H1 (cell line): ENCODE results near the gene RALGAPA2. TPM values are rescaled to one million over a fixed set of nuclear protein-coding genes. Genes with fewer than 3 reads are reported as not detected.

Experiments used
- CTCF ChIA-PET: fragments of 300-600 bp; sonication (Branson Sonifier 250); formaldehyde crosslinking; loops from one replicate; lab custom pipeline; 2021; ENCODE audit not compliant: partially characterized antibody; lab: Charles Lee
- POLR2A ChIA-PET: fragments of 300-600 bp; sonication (Branson Sonifier 250); formaldehyde crosslinking; loops from one replicate; lab custom pipeline; 2021; ENCODE audit warnings: inconsistent platforms; ENCODE audit not compliant: partially characterized antibody; lab: Charles Lee
- DNase-seq, 2 experiments: peaks; one replicate each; pipeline versions ENCODE4 v3.0.0 to v3.0.0-alpha.2; 2010 to 2022; ENCODE audit warnings: low spot score in 2 of 2, low read depth in 1 of 2, mixed read lengths in 1 of 2
- FAIRE-seq: peaks from 2 replicates; lab custom pipeline; 2011; peaks lifted over from hg19 to GRCh38; lab: Jason Lieb, UNC
- H2AFZ ChIP-seq: 2 replicates; pipeline ENCODE4 v1.8.1; 2012; ENCODE audit warnings: low read length, inconsistent platforms
- H2AK5ac ChIP-seq: 2 replicates; pipeline ENCODE4 v1.6.1; 2013; ENCODE audit warnings: low read depth, low read length
- H2BK120ac ChIP-seq: replicated peaks from 2 replicates; pipeline ENCODE3; 2013; ENCODE audit warnings: low read depth, low read length, inconsistent platforms
- H2BK12ac ChIP-seq: 2 replicates; pipeline ENCODE4 v1.6.1; 2013; ENCODE audit warnings: low read depth, low read length
- H2BK15ac ChIP-seq: 2 replicates; pipeline ENCODE4 v1.6.1; 2013; ENCODE audit warnings: low read length
- H2BK20ac ChIP-seq: 2 replicates; pipeline ENCODE4 v1.6.1; 2013; ENCODE audit warnings: low read length
- H2BK5ac ChIP-seq: 2 replicates; pipeline ENCODE4 v1.6.1; 2013; ENCODE audit warnings: low read depth, low read length
- H3K14ac ChIP-seq: 2 replicates; pipeline ENCODE4 v1.6.1; 2013; ENCODE audit warnings: inconsistent platforms; ENCODE audit not compliant: insufficient read length
- H3K18ac ChIP-seq: 2 replicates; pipeline ENCODE4 v1.6.1; 2013; ENCODE audit warnings: low read length; ENCODE audit errors: extremely low read depth
- H3K23ac ChIP-seq: 2 replicates; pipeline ENCODE4 v1.6.1; 2013; ENCODE audit warnings: inconsistent platforms; ENCODE audit not compliant: insufficient read length
- H3K23me2 ChIP-seq: 2 replicates; pipeline ENCODE4 v1.6.1; 2013; ENCODE audit warnings: low read depth, low read length
- H3K27ac ChIP-seq: 2 replicates; pipeline ENCODE4 v1.6.1; 2011; ENCODE audit warnings: low read depth, low read length, inconsistent platforms
- H3K27me3 ChIP-seq, 4 experiments: replicated peaks in 1 of 4; 1 replicate in 1 of 4; 2 replicates in 3 of 4; pipeline versions ENCODE4 v1.6.1 to v1.8.1; 2011 to 2013; ENCODE audit warnings: low read length in 3 of 4, mild to moderate bottlenecking in 3 of 4, inconsistent platforms in 2 of 4, mixed read lengths in 2 of 4, moderate library complexity in 1 of 4; ENCODE audit not compliant: control insufficient read depth in 3 of 4, insufficient read depth in 3 of 4; ENCODE audit errors: extremely low read depth in 1 of 4
- H3K36me3 ChIP-seq, 4 experiments: 2 replicates each; pipeline versions ENCODE4 v1.6.1 to v1.8.1; 2011 to 2013; ENCODE audit warnings: mild to moderate bottlenecking in 4 of 4, low read length in 3 of 4, moderate library complexity in 2 of 4, control low read depth in 1 of 4, inconsistent platforms in 1 of 4; ENCODE audit not compliant: insufficient read depth in 4 of 4, control insufficient read depth in 2 of 4
- H3K4ac ChIP-seq: replicated peaks from 2 replicates; pipeline ENCODE3; 2013; ENCODE audit warnings: low read length, low read depth, mixed read lengths, inconsistent platforms; ENCODE audit not compliant: insufficient read length
- H3K4me1 ChIP-seq, 4 experiments: replicated peaks in 1 of 4; 1 replicate in 1 of 4; 2 replicates in 3 of 4; pipeline versions ENCODE4 v1.6.1 to v1.8.1; 2011 to 2013; ENCODE audit warnings: low read length in 3 of 4, inconsistent platforms in 2 of 4, mixed read lengths in 1 of 4; ENCODE audit not compliant: insufficient read depth in 4 of 4, control insufficient read depth in 3 of 4
- H3K4me2 ChIP-seq, 2 experiments: 2 replicates each; pipeline versions ENCODE4 v1.6.1 to v1.8.1; 2011 to 2013; ENCODE audit warnings: low read depth in 2 of 2, low read length in 2 of 2, control low read depth in 1 of 2, inconsistent platforms in 1 of 2, mild to moderate bottlenecking in 1 of 2; ENCODE audit not compliant: insufficient read depth in 1 of 2
- H3K4me3 ChIP-seq, 4 experiments: fragments of 200-600, 300-600 bp in 1 of 4; sonication (generic), shearing (Covaris generic), sonication (Bioruptor Twin) in 1 of 4; 2 replicates each; pipeline versions ENCODE4 v1.5.1 to v1.8.1; 2011 to 2016; ENCODE audit warnings: low read length in 4 of 4, low read depth in 3 of 4, control low read depth in 2 of 4, inconsistent platforms in 2 of 4, mild to moderate bottlenecking in 2 of 4, mixed read lengths in 1 of 4, moderate library complexity in 1 of 4; ENCODE audit not compliant: insufficient read depth in 2 of 4; ENCODE audit errors: extremely low read depth in 1 of 4
- H3K56ac ChIP-seq: replicated peaks from 2 replicates; pipeline ENCODE3; 2013; ENCODE audit warnings: low read depth, mild to moderate bottlenecking, mixed read lengths, low read length, inconsistent platforms; ENCODE audit not compliant: insufficient read length
- H3K79me1 ChIP-seq: 2 replicates; pipeline ENCODE4 v1.6.1; 2013; ENCODE audit warnings: low read depth, low read length, control low read depth
- H3K79me2 ChIP-seq, 2 experiments: 2 replicates each; pipeline versions ENCODE4 v1.6.1 to v1.8.1; 2012 to 2013; ENCODE audit warnings: low read length in 2 of 2, mild to moderate bottlenecking in 2 of 2, inconsistent platforms in 1 of 2; ENCODE audit not compliant: insufficient read depth in 2 of 2, control insufficient read depth in 1 of 2
- H3K9ac ChIP-seq, 4 experiments: replicated peaks in 1 of 4; 1 replicate in 1 of 4; 2 replicates in 3 of 4; pipeline versions ENCODE4 v1.6.1 to v1.8.1; 2011 to 2013; ENCODE audit warnings: low read depth in 3 of 4, low read length in 3 of 4, control low read depth in 2 of 4, mild to moderate bottlenecking in 2 of 4, moderate library complexity in 2 of 4, inconsistent platforms in 1 of 4; ENCODE audit errors: extremely low read depth in 1 of 4
- H3K9me3 ChIP-seq, 2 experiments: 2 replicates each; pipeline versions ENCODE4 v1.6.1 to v1.8.1; 2012 to 2013; ENCODE audit warnings: mild to moderate bottlenecking in 2 of 2, moderate library complexity in 2 of 2, control low read depth in 1 of 2, inconsistent platforms in 1 of 2, low read depth in 1 of 2, low read length in 1 of 2, mixed read lengths in 1 of 2; ENCODE audit not compliant: insufficient read depth in 2 of 2
- H4K20me1 ChIP-seq, 2 experiments: replicated peaks in 1 of 2; 2 replicates each; pipeline versions ENCODE3 to v1.8.1; 2011 to 2013; ENCODE audit warnings: inconsistent platforms in 2 of 2, low read length in 2 of 2, mild to moderate bottlenecking in 1 of 2; ENCODE audit not compliant: insufficient read depth in 2 of 2, control insufficient read depth in 1 of 2
- H4K5ac ChIP-seq: 2 replicates; pipeline ENCODE4 v1.6.1; 2013; ENCODE audit warnings: low read length, low read depth, mixed read lengths, inconsistent platforms; ENCODE audit not compliant: insufficient read length
- H4K8ac ChIP-seq: 2 replicates; pipeline ENCODE4 v1.8.0; 2013; ENCODE audit warnings: mild to moderate bottlenecking, moderate library complexity, low read length, inconsistent platforms; ENCODE audit not compliant: insufficient read depth; ENCODE audit errors: extremely low read depth
- H4K91ac ChIP-seq: replicated peaks from 2 replicates; pipeline ENCODE3; 2013; ENCODE audit warnings: low read length, mixed read lengths, inconsistent platforms; ENCODE audit not compliant: insufficient read length
- BACH1 ChIP-seq: IDR thresholded peaks from 2 replicates; pipeline ENCODE4 v1.6.1; 2012; ENCODE audit warnings: low read length, improper control_type of control experiment
- SIRT6 ChIP-seq: IDR thresholded peaks from one replicate; pipeline ENCODE4 v1.7.1; 2012; ENCODE audit warnings: low read length, inconsistent platforms
- WGBS, 2 experiments: shearing (Covaris generic) in 1 of 2; methylation state at CpG; one replicate each; pipeline versions ENCODE4 v1.1.6 to v1.1.7; 2013 to 2015; ENCODE audit warnings: low lambda C conversion rate in 2 of 2, mixed read lengths in 2 of 2, inconsistent platforms in 1 of 2, low coverage in 1 of 2, missing lambda C conversion rate in 1 of 2; ENCODE audit not compliant: insufficient replicate concordance in 2 of 2, insufficient coverage in 1 of 2, insufficient read length in 1 of 2; ENCODE audit errors: extremely low coverage in 1 of 2, missing lambda C conversion rate in 1 of 2; 5-methylcytosine and 5-hydroxymethylcytosine counted together
- polyA plus RNA-seq, 7 experiments: library from polyadenylated mRNA; depleted of rRNA in 3 of 7; stranded (reverse) in 5 of 7; unstranded in 2 of 7; fragments of >200 nt in 5 of 7; fragments of 200-250 nt in 2 of 7; gene quantifications; 1 replicate in 5 of 7; 2 replicates in 1 of 7; 4 replicates in 1 of 7; pipeline versions ENCODE4 v1.2.1 to v1.2.3, GENCODE V29; 2011 to 2013; ENCODE audit warnings: missing spikeins in 2 of 7, mixed read lengths in 2 of 7
- total RNA-seq: library from RNA; stranded (reverse); fragmentation: NEBNext Ultra II Directional; extraction: Animal tissue kit (Norgen Biotek cat#: 25700); gene quantifications from 2 replicates; pipeline ENCODE4 v1.2.1, GENCODE V29; 2021

RALGAPA2 gene
- total and polyA plus RNA-seq, 2 of the 8 experiments (the other 6 are each of a cell fraction or from before 2014, with no cell fraction given): 5.1 to 25.5 TPM

DNA sequence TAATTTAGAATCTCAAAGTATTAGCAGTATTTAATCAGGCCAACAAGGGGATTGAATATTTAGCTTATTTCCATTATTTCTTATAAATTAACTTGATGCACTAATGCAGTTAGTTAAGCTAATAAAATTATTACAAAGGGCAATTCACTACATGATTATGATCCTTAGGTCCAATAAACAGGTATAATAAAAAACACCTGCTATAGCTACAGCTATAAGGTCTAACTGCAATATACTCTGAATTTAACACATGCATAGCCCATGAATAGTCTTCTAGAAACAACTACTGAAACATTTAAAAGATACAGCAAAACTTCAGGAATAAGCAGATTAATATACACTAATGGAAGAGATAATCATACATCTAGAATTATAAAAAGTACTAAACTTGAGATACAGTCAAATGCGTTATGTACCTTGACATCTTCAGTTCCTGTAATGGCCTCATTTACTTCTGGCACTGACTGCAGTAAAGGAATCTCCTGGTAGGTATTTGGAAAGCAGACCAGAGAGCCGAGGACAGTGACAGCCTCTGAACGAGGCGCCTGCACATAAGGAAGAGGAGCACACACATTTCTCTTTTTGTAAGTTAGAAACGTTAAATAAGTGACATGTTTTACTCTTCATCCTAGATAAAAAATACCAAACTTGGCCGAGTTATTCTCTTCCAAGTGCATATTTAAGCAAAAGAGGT, 176.1 kb downstream of the RALGAPA2 start:
- CTCF ChIA-PET: interaction anchor here (0.7 to 1.4 kb wide), 4 partner anchors 22 to 251 kb away, joined by 3 to 4 read pairs (median 4); no protein-coding TSS in a partner anchor
- H3K27me3 ChIP-seq: no peaks in the 10 kb centered on the region

More for the DNA sequence above, 176.1 kb downstream of the RALGAPA2 start:
- H2BK5ac ChIP-seq: no peak overlapping the region
- no peak overlapping the region for H3K4me3 ChIP-seq
- H3K18ac ChIP-seq: no peak overlapping the region
- no peak overlapping the region for H3K14ac ChIP-seq
- no peak overlapping the region for H2BK20ac ChIP-seq
- no peaks in the 10 kb centered on the region for H3K36me3 ChIP-seq
- H4K8ac ChIP-seq: no peak overlapping the region
- 91% methylated on average over 6 of the region's 6 CpGs; no CpG with 5 or more reads in 1 of the 2 experiments for WGBS, 2 experiments
- no peaks in the 10 kb centered on the region for H3K9me3 ChIP-seq
- no peak overlapping the region for H2AK5ac ChIP-seq
- H3K4ac ChIP-seq: no peak overlapping the region
- no peak overlapping the region for H4K91ac ChIP-seq
- H3K4me1 ChIP-seq: peaks cover 0 to 2% (median under 1%) of the 10 kb centered on the region in 4 experiments; a peak in 1 of 7 replicates
- no peak overlapping the region for H3K4me2 ChIP-seq
- H2BK12ac ChIP-seq: no peak overlapping the region
- no peak overlapping the region for H2BK15ac ChIP-seq
- H4K5ac ChIP-seq: no peak overlapping the region
- no peak overlapping the region for H3K9ac ChIP-seq
- H2BK120ac ChIP-seq: no peak overlapping the region
- H4K20me1 ChIP-seq: no peaks in the 10 kb centered on the region
- H3K79me1 ChIP-seq: no peaks in the 10 kb centered on the region
- no peak for FAIRE-seq
- H3K23me2 ChIP-seq: no peaks in the 10 kb centered on the region
- no peak for DNase-seq
- no peak overlapping the region for H3K23ac ChIP-seq
- H2AFZ ChIP-seq: no peak overlapping the region
- no peaks in the 10 kb centered on the region for H3K79me2 ChIP-seq
- H3K56ac ChIP-seq: no peak overlapping the region
- POLR2A ChIA-PET: no interaction called here
- H3K27ac ChIP-seq: no peak overlapping the region
- no peak for TF ChIP-seq BACH1
- TF ChIP-seq SIRT6: no peak
